SK-N-SH (cell line): ENCODE data around the gene RAP2A. TPM values are rescaled to one million over a fixed set of nuclear protein-coding genes. Genes with fewer than 3 reads are reported as not detected.

Source experiments
- CTCF ChIA-PET: fragments of 300-600, 350-600 bp; formaldehyde crosslinking; extraction: SDS; loops from one replicate; lab custom pipeline; 2021; lab: Yijun Ruan, JAX
- POLR2A ChIA-PET: fragments of 350-600 bp; sonication (Branson Sonifier 250); formaldehyde crosslinking; extraction: SDS; loops from one replicate; lab custom pipeline; 2020; ENCODE audit warnings: antibody characterized with exemption, inconsistent platforms; lab: Yijun Ruan, JAX
- DNase-seq: peaks from one replicate; pipeline ENCODE4 v3.0.0; 2012
- H2AFZ ChIP-seq: fragments of 200-600 bp; sonication (generic); 2 replicates; pipeline ENCODE4 v1.8.1; 2016; ENCODE audit warnings: antibody characterized with exemption, mild to moderate bottlenecking, low read depth
- H3F3A ChIP-seq: fragments of 200-600 bp; sonication (generic); replicated peaks from 2 replicates; pipeline ENCODE3; 2016; ENCODE audit warnings: antibody characterized with exemption, mild to moderate bottlenecking; ENCODE audit not compliant: insufficient read depth
- H3K27ac ChIP-seq, 2 experiments: fragments of 200-500 bp in 1 of 2; fragments of 200-600 bp in 1 of 2; sonication (Bioruptor generic) in 1 of 2; sonication (generic), shearing (Covaris generic) in 1 of 2; 2 replicates each; pipeline versions ENCODE4 v1.5.1 to v1.6.1; 2014 to 2016; ENCODE audit warnings: low read depth in 2 of 2, inconsistent platforms in 1 of 2, low read length in 1 of 2, mild to moderate bottlenecking in 1 of 2, mixed read lengths in 1 of 2
- H3K27me3 ChIP-seq: fragments of 200-600 bp; sonication (generic), shearing (Covaris generic); 2 replicates; pipeline ENCODE4 v1.6.1; 2016; ENCODE audit warnings: mixed run types; ENCODE audit not compliant: insufficient read depth
- H3K36me3 ChIP-seq, 2 experiments: fragments of 200-500 bp in 1 of 2; fragments of 200-600 bp in 1 of 2; sonication (Bioruptor generic) in 1 of 2; sonication (generic) in 1 of 2; replicated peaks in 1 of 2; 2 replicates each; pipeline versions ENCODE3 to v1.5.1; 2014 to 2016; ENCODE audit warnings: low read length in 1 of 2, mild to moderate bottlenecking in 1 of 2; ENCODE audit not compliant: insufficient read depth in 2 of 2, control insufficient read depth in 1 of 2
- H3K4me1 ChIP-seq, 2 experiments: fragments of 200-500 bp in 1 of 2; fragments of 200-600 bp in 1 of 2; sonication (Bioruptor generic) in 1 of 2; sonication (generic), shearing (Covaris generic) in 1 of 2; 2 replicates each; pipeline versions ENCODE4 v1.5.1 to v1.6.1; 2014 to 2016; ENCODE audit warnings: low read depth in 1 of 2, low read length in 1 of 2, mixed run types in 1 of 2; ENCODE audit not compliant: insufficient read depth in 2 of 2, control insufficient read depth in 1 of 2
- H3K4me2 ChIP-seq: fragments of 200-600 bp; sonication (generic), shearing (Covaris generic); 2 replicates; pipeline ENCODE4 v1.6.1; 2017; ENCODE audit warnings: mixed run types
- H3K4me3 ChIP-seq, 2 experiments: fragments of 200-500 bp in 1 of 2; fragments of 200-600 bp in 1 of 2; sonication (Bioruptor generic) in 1 of 2; sonication (generic), shearing (Covaris generic) in 1 of 2; 2 replicates each; pipeline versions ENCODE4 v1.5.1 to v1.8.1; 2014 to 2016; ENCODE audit warnings: low read depth in 2 of 2, inconsistent platforms in 1 of 2, low read length in 1 of 2, mild to moderate bottlenecking in 1 of 2, mixed read lengths in 1 of 2, moderate library complexity in 1 of 2
- H3K79me2 ChIP-seq: fragments of 200-600 bp; sonication (generic); 2 replicates; pipeline ENCODE4 v1.8.1; 2017; ENCODE audit warnings: mild to moderate bottlenecking; ENCODE audit not compliant: insufficient read depth
- H3K9ac ChIP-seq: fragments of 200-600 bp; sonication (generic); 2 replicates; pipeline ENCODE4 v1.6.1; 2017; ENCODE audit warnings: mixed run types
- H3K9me2 ChIP-seq: fragments of 200-600 bp; sonication (generic); 2 replicates; pipeline ENCODE4 v1.6.1; 2017; ENCODE audit warnings: mixed run types
- H3K9me3 ChIP-seq: fragments of 200-600 bp; sonication (generic); 2 replicates; pipeline ENCODE4 v1.6.1; 2017; ENCODE audit warnings: mixed run types, mild to moderate bottlenecking, moderate library complexity
- H4K20me1 ChIP-seq: fragments of 200-600 bp; sonication (generic); 2 replicates; pipeline ENCODE4 v1.6.1; 2017; ENCODE audit warnings: mild to moderate bottlenecking, mixed run types; ENCODE audit not compliant: insufficient read depth
- EP300 ChIP-seq, 2 experiments: IDR thresholded peaks; 2 replicates each; pipeline versions ENCODE4 v1.4.0 to v1.6.1; 2012; ENCODE audit warnings: borderline replicate concordance in 1 of 2, low read depth in 1 of 2, low read length in 1 of 2
- EZH2phosphoT487 ChIP-seq: fragments of 200-600 bp; sonication (generic); IDR thresholded peaks from 2 replicates; pipeline ENCODE4 v1.6.1; 2017; ENCODE audit warnings: low read depth, mixed run types, mild to moderate bottlenecking, antibody characterized with exemption, moderate library complexity, borderline replicate concordance
- FOXJ3 ChIP-seq: sonication (generic); formaldehyde crosslinking; IDR thresholded peaks from 2 replicates; pipeline ENCODE4 v1.5.1; 2020; ENCODE audit warnings: mild to moderate bottlenecking, missing genetic modification reagents
- FOXM1 ChIP-seq: IDR thresholded peaks from 2 replicates; pipeline ENCODE4 v1.4.0; 2012; ENCODE audit warnings: low read depth, mild to moderate bottlenecking
- MEF2A ChIP-seq: IDR thresholded peaks from 2 replicates; pipeline ENCODE4 v1.4.0; 2012; ENCODE audit warnings: low read depth, borderline replicate concordance
- MXI1 ChIP-seq: IDR thresholded peaks from 2 replicates; pipeline ENCODE4 v1.6.1; 2012; ENCODE audit warnings: mild to moderate bottlenecking, low read depth, low read length, improper control_type of control experiment
- NFIC ChIP-seq: IDR thresholded peaks from 2 replicates; pipeline ENCODE4 v1.4.0; 2012; ENCODE audit warnings: borderline replicate concordance
- NRF1 ChIP-seq: IDR thresholded peaks from 2 replicates; pipeline ENCODE4 v1.6.1; 2012; ENCODE audit warnings: low read depth, mild to moderate bottlenecking, low read length
- POLR2AphosphoS5 ChIP-seq: IDR thresholded peaks from 2 replicates; pipeline ENCODE4 v1.6.1; 2012; ENCODE audit warnings: low read depth, low read length
- RCOR1 ChIP-seq: fragments of 150-350 bp; IDR thresholded peaks from 2 replicates; pipeline ENCODE4 v1.6.1; 2017; ENCODE audit warnings: antibody characterized with exemption, low read length
- RFX5 ChIP-seq: IDR thresholded peaks from 2 replicates; pipeline ENCODE4 v1.6.1; 2012; ENCODE audit warnings: mild to moderate bottlenecking, improper control_type of control experiment, low read length
- RXRA ChIP-seq: IDR thresholded peaks from 2 replicates; pipeline ENCODE4 v1.4.0; 2012; ENCODE audit warnings: low read depth, mild to moderate bottlenecking, borderline replicate concordance
- SMC3 ChIP-seq: IDR thresholded peaks from 2 replicates; pipeline ENCODE4 v1.6.1; 2012; ENCODE audit warnings: low read depth, low read length, improper control_type of control experiment
- TAF1 ChIP-seq: IDR thresholded peaks from 2 replicates; pipeline ENCODE4 v1.6.1; 2012; ENCODE audit warnings: low read depth, mild to moderate bottlenecking, low read length, moderate library complexity, borderline replicate concordance
- YY1 ChIP-seq: IDR thresholded peaks from 2 replicates; pipeline ENCODE4 v1.4.0; 2012; ENCODE audit warnings: low read depth, mild to moderate bottlenecking
- WGBS: methylation state at CpG from one replicate; pipeline ENCODE4 v1.1.6; 2017; ENCODE audit warnings: low lambda C conversion rate; 5-methylcytosine and 5-hydroxymethylcytosine counted together
- polyA plus RNA-seq, 3 experiments: library from polyadenylated mRNA; depleted of rRNA; stranded (reverse); fragments of >200 nt; gene quantifications; 2 replicates each; pipeline ENCODE4 v1.2.3, GENCODE V29; 2012
- TF ChIP-seq, protein P1 (sequence below): IDR thresholded peaks from 2 replicates; pipeline ENCODE4 v1.4.0; 2012; ENCODE audit warnings: low read depth, borderline replicate concordance
- TF ChIP-seq, protein P2 (sequence below): fragments of 200-600 bp; sonication (generic); IDR thresholded peaks from 2 replicates; pipeline ENCODE4 v1.6.1; 2017; ENCODE audit warnings: antibody characterized with exemption, mild to moderate bottlenecking, moderate library complexity
- TF ChIP-seq, protein P3 (sequence below): IDR thresholded peaks from 2 replicates; pipeline ENCODE4 v1.4.0; 2012; ENCODE audit warnings: low read depth, borderline replicate concordance
- TF ChIP-seq, protein P4 (sequence below): IDR thresholded peaks from 2 replicates; pipeline ENCODE4; 2012

Gene RAP2A
- polyA plus RNA-seq, 1 of the 3 experiments (the other 2 are of a cell fraction) = 6.5 TPM

DNA sequence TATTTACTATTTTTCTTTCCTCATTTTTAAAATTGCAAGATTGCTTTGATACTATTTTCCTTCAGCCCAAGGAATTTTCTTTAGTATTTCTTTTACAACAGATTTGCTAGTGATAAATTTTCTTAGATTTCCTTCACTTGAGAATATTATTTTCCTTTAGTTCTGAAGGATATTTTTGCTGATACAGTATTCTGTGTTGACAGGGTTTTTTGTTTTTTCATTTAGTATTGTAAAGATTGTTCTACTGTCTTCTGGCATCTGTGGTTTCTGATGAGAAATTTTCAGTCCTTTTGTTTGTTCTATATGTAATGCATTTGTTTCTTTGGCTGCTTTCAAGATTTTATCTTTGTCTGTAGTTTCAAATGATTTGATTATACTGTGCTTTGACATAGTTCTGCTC is 20.7 kb downstream of the RAP2A start:
- peaks cover 0 to 5% of the 10 kb centered on the region in 2 experiments; a peak in 2 of 4 replicates for H3K4me1 ChIP-seq
- no peaks in the 10 kb centered on the region for H3K9me2 ChIP-seq
- peaks cover 3% of the 10 kb centered on the region; the same call in 1 of the 2 replicates for H4K20me1 ChIP-seq
- peaks cover 70% of the 10 kb centered on the region for H3K79me2 ChIP-seq
- H3K4me2 ChIP-seq = no peak overlapping the region
- H3K4me3 ChIP-seq = no peak overlapping the region
- peaks cover 9 to 15% of the 10 kb centered on the region in 2 experiments for H3K36me3 ChIP-seq
- H3K27me3 ChIP-seq = no peaks in the 10 kb centered on the region
- no peak for DNase-seq
- no peak overlapping the region for H2AFZ ChIP-seq
- TF ChIP-seq NFIC (no peak), FOXJ3 (CRISPR knock-in tag) (no peak)
- TF ChIP-seq, protein P1, sequence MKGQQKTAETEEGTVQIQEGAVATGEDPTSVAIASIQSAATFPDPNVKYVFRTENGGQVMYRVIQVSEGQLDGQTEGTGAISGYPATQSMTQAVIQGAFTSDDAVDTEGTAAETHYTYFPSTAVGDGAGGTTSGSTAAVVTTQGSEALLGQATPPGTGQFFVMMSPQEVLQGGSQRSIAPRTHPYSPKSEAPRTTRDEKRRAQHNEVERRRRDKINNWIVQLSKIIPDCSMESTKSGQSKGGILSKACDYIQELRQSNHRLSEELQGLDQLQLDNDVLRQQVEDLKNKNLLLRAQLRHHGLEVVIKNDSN = no peak
- TF ChIP-seq, protein P2, sequence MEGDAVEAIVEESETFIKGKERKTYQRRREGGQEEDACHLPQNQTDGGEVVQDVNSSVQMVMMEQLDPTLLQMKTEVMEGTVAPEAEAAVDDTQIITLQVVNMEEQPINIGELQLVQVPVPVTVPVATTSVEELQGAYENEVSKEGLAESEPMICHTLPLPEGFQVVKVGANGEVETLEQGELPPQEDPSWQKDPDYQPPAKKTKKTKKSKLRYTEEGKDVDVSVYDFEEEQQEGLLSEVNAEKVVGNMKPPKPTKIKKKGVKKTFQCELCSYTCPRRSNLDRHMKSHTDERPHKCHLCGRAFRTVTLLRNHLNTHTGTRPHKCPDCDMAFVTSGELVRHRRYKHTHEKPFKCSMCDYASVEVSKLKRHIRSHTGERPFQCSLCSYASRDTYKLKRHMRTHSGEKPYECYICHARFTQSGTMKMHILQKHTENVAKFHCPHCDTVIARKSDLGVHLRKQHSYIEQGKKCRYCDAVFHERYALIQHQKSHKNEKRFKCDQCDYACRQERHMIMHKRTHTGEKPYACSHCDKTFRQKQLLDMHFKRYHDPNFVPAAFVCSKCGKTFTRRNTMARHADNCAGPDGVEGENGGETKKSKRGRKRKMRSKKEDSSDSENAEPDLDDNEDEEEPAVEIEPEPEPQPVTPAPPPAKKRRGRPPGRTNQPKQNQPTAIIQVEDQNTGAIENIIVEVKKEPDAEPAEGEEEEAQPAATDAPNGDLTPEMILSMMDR = no peak
- ChIA-PET POLR2A (no interaction called here), CTCF (no interaction called here)
- H3K9me3 ChIP-seq = peaks cover 8% of the 10 kb centered on the region; the same call in 1 of the 2 replicates
- H3K9ac ChIP-seq = no peak overlapping the region
- H3K27ac ChIP-seq = no peak overlapping the region
- peaks cover 4% of the 10 kb centered on the region for H3F3A ChIP-seq

GRCh38 chr13:97456047-97456446 is 22.1 kb downstream of the RAP2A start:
- Histone ChIP-seq H3K27me3 (no peaks in the 10 kb centered on the region), H3K9me2 (no peaks in the 10 kb centered on the region), H3K4me2 (no peak overlapping the region), H3K9ac (no peak overlapping the region), H4K20me1 (peaks cover 3% of the 10 kb centered on the region; the same call in 1 of the 2 replicates), H2AFZ (no peak overlapping the region), H3F3A (no peaks in the 10 kb centered on the region), H3K36me3 (peaks cover 9 to 15% of the 10 kb centered on the region in 2 experiments), H3K27ac (no peak overlapping the region), H3K9me3 (peaks cover 8% of the 10 kb centered on the region; the same call in 1 of the 2 replicates), H3K4me1 (peaks cover 8 to 16% of the 10 kb centered on the region in 2 experiments; a peak in 2 of 4 replicates), H3K79me2 (peaks cover 64% of the 10 kb centered on the region), H3K4me3 (no peak overlapping the region)
- 98% methylated on average over 3 of the region's 3 CpGs for WGBS
- no peak for TF ChIP-seq POLR2AphosphoS5
- TF ChIP-seq EP300 (IDR thresholded peaks at IDR 0.05; ENCODE audit: borderline replicate concordance in 1 of 2, low read depth in 1 of 2, low read length in 1 of 2) = no peak
- no peak for TF ChIP-seq YY1
- TF ChIP-seq, protein P3, sequence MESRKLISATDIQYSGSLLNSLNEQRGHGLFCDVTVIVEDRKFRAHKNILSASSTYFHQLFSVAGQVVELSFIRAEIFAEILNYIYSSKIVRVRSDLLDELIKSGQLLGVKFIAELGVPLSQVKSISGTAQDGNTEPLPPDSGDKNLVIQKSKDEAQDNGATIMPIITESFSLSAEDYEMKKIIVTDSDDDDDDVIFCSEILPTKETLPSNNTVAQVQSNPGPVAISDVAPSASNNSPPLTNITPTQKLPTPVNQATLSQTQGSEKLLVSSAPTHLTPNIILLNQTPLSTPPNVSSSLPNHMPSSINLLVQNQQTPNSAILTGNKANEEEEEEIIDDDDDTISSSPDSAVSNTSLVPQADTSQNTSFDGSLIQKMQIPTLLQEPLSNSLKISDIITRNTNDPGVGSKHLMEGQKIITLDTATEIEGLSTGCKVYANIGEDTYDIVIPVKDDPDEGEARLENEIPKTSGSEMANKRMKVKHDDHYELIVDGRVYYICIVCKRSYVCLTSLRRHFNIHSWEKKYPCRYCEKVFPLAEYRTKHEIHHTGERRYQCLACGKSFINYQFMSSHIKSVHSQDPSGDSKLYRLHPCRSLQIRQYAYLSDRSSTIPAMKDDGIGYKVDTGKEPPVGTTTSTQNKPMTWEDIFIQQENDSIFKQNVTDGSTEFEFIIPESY = no peak
- no peak for TF ChIP-seq RXRA
- no peak for TF ChIP-seq MEF2A
- TF ChIP-seq MXI1 = no peak
- no peak for TF ChIP-seq NRF1
- TF ChIP-seq, protein P4, sequence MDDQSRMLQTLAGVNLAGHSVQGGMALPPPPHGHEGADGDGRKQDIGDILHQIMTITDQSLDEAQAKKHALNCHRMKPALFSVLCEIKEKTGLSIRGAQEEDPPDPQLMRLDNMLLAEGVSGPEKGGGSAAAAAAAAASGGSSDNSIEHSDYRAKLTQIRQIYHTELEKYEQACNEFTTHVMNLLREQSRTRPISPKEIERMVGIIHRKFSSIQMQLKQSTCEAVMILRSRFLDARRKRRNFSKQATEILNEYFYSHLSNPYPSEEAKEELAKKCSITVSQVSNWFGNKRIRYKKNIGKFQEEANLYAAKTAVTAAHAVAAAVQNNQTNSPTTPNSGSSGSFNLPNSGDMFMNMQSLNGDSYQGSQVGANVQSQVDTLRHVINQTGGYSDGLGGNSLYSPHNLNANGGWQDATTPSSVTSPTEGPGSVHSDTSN = no peak
- TF ChIP-seq SMC3 = no peak
- TF ChIP-seq RFX5 = no peak
- no peak for TF ChIP-seq NFIC
- TF ChIP-seq RCOR1 = no peak
- no peak for TF ChIP-seq FOXM1
- TF ChIP-seq TAF1 = no peak
- TF ChIP-seq EZH2phosphoT487 = no peak
- DNase-seq = no peak
- CTCF ChIA-PET = interaction anchor here (0.8 to 1.8 kb wide), 3 partner anchors 12 to 97 kb away, joined by 3 to 5 read pairs (median 3); no protein-coding TSS in a partner anchor
- POLR2A ChIA-PET = interaction anchor here (0.8 kb wide), 1 partner anchor 23 kb away, joined by 3 read pairs; the partner anchor contains the start of gene RAP2A
